RWPE1 (cell line): ENCODE measurements around the gene NUBPL.

Experiments
- CTCF ChIA-PET: fragments of 350-600 bp; sonication (Branson Sonifier 250); formaldehyde crosslinking; extraction: SDS; loops from one replicate; lab custom pipeline; 2021; lab: Yijun Ruan, JAX
- POLR2A ChIA-PET: fragments of 400-600 bp; formaldehyde crosslinking; extraction: SDS; loops from one replicate; lab custom pipeline; 2020; ENCODE audit warnings: antibody characterized with exemption; ENCODE audit not compliant: low non-redundant PET; lab: Yijun Ruan, JAX
- DNase-seq: peaks from one replicate; pipeline ENCODE4 v3.0.0; 2012; ENCODE audit warnings: low spot score
- H3K27ac ChIP-seq: fragments of 450-650 bp; 2 replicates; pipeline ENCODE4 v1.5.1; 2017
- TF ChIP-seq, protein P1 (sequence below): fragments of 450-650 bp; conservative IDR thresholded peaks from 2 replicates; pipeline ENCODE4 v1.5.1; 2017; ENCODE audit warnings: low read depth, mild to moderate bottlenecking

Gene NUBPL

DNA sequence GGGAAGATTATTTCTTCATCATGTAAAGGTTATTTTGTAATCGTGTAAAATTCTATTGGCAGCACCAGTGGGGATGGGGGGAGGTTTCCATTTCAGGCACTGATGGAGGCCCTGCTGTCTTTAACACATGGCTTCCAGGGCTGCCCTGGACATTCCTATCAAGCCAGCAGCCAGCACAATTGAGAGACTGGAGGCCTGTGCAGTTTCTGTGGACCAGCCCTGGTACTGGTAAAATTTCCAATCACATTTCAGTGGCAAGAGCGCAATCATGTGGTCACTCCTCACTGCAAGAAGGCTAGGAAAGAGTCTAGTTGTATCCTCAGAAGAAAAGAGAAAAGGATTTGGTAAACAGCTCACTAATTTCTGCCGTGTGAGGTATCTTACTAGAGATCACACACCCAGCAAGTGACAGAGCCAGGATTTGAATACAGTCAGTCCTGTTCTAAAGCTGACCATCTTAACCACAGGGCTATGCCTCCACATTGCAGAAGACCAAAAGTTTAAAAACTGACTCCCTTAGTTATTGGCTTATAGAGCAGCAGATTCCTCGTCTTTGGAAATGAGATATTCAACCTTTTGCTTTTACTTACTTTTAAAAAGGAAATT, 336.5 kb downstream of the NUBPL start:
- TF ChIP-seq, protein P1, sequence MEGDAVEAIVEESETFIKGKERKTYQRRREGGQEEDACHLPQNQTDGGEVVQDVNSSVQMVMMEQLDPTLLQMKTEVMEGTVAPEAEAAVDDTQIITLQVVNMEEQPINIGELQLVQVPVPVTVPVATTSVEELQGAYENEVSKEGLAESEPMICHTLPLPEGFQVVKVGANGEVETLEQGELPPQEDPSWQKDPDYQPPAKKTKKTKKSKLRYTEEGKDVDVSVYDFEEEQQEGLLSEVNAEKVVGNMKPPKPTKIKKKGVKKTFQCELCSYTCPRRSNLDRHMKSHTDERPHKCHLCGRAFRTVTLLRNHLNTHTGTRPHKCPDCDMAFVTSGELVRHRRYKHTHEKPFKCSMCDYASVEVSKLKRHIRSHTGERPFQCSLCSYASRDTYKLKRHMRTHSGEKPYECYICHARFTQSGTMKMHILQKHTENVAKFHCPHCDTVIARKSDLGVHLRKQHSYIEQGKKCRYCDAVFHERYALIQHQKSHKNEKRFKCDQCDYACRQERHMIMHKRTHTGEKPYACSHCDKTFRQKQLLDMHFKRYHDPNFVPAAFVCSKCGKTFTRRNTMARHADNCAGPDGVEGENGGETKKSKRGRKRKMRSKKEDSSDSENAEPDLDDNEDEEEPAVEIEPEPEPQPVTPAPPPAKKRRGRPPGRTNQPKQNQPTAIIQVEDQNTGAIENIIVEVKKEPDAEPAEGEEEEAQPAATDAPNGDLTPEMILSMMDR: no peak
- CTCF ChIA-PET: interaction anchor here (0.6 kb wide), 1 partner anchor 388 kb away, joined by 5 read pairs; no protein-coding TSS in a partner anchor
- DNase-seq: no peak
- no peak overlapping the region for H3K27ac ChIP-seq
- POLR2A ChIA-PET: no interaction called here

DNA sequence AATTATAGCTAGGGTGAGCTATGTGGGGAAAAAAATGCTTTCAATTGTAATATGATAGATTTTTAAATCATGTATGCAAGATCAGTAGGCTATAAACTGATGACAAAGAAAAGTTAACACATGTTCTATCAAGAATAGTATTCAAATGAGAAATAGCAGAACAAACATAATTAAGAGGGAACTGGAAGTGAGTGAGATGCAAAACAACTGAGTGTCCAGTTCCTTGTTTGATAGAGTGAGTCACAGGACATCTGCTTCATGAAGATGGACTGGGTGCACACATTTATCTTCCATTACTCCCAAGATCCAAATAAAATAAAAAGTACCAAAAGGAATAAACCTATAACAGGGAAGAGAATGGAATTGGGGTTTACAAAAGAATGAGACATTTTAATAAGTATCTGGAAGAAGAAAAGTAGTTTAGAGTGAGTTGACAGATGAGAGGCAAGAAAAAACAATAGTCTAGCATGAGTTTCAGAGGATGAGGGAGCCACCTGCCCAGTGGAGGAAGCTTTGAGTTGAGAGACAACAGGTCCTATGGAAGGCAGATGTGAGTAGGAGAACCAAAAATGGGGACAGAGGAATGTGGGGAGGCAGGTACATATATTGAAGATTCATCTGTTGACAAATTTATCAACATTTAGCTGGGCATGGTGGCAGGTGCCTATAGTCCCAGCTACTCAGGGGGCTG, 337.8 kb downstream of the NUBPL start:
- no peak for DNase-seq
- POLR2A ChIA-PET: no interaction called here
- no peak overlapping the region for H3K27ac ChIP-seq
- CTCF ChIA-PET: no interaction called here
- TF ChIP-seq, protein P1: no peak

DNA sequence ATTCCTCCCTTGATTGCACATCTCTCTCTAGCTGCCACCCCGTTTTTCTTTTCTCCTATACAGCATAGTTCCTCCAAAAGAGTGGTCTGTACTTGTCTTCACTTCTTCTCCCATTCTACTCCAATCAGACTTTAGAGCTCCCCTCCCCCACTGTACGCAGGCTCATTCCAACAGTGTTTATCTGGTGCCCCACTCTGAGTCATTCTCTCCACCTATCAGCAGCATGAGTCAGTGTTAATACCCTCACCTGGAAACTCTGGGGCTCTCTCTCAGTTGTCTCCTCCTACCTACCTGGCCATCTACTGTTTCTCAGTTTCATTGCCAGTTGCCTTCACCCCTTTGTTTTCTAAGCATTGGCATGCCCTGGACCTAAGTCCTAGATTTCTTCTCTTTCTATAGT, 340.8 kb downstream of the NUBPL start:
- TF ChIP-seq, protein P1: no peak
- H3K27ac ChIP-seq: no peak overlapping the region
- peak; percentile 93 for DNase-seq
- CTCF ChIA-PET: interaction anchor here (0.6 kb wide), 1 partner anchor 228 kb away, joined by 6 read pairs; no protein-coding TSS in a partner anchor
- POLR2A ChIA-PET: no interaction called here

DNA sequence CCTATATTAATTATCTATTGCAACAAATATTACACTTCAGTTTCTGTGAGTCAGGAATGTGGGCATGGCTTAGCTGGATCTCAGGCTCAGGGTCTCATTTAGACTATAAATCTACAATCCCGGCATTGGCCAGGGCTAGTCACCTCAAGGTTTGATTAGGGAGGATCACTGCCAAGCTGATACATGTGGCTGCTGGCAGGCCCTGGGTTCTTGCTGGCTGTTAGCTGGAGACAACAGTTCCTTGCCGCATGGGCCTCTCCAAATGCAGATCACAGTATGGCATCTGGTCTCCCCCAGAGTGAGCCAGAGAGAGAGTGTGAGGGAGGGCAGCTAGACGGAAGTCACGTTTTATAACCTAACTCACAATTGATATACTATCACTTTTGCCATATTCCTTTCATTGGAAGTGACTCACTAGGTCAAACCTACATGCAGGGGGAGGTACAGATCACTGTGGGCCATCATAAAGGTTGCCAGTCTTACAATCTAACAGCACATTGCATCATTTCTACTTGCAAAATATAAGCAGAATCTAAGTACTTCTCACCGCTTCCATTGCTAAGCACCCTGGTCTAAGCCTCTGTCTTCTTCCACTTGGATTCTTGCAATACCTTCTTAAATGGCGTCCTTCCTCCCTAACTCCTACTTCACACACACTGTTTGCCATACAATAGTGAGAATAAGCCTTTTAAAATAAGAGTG, 341.9 kb downstream of the NUBPL start:
- ChIA-PET POLR2A (no interaction called here), CTCF (no interaction called here)
- DNase-seq: no peak
- TF ChIP-seq, protein P1: no peak
- no peak overlapping the region for H3K27ac ChIP-seq

DNA sequence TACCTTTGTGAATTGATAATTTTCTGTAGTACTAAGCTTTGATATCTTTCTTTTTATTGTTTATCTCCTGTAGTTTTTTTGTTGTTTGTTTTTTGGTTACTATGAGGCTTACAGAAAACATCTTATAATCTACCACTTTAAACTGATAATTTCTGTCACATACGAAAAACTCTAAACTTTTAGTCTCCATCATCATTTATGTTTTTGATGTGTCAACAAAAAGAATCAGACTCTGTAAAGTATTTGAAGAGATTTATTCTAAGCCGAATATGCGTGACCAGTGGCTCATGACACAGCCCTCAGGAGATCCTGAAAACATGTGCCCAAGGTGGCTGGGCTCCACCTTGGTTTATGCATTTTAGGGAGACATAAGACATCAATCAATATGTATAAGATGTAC, 348.8 kb downstream of the NUBPL start:
- TF ChIP-seq, protein P1: no peak
- DNase-seq: no peak
- no peak overlapping the region for H3K27ac ChIP-seq
- CTCF ChIA-PET: no interaction called here
- POLR2A ChIA-PET: no interaction called here
